ENCODE results near the gene SH3GLB1.

Gene SH3GLB1

DNA sequence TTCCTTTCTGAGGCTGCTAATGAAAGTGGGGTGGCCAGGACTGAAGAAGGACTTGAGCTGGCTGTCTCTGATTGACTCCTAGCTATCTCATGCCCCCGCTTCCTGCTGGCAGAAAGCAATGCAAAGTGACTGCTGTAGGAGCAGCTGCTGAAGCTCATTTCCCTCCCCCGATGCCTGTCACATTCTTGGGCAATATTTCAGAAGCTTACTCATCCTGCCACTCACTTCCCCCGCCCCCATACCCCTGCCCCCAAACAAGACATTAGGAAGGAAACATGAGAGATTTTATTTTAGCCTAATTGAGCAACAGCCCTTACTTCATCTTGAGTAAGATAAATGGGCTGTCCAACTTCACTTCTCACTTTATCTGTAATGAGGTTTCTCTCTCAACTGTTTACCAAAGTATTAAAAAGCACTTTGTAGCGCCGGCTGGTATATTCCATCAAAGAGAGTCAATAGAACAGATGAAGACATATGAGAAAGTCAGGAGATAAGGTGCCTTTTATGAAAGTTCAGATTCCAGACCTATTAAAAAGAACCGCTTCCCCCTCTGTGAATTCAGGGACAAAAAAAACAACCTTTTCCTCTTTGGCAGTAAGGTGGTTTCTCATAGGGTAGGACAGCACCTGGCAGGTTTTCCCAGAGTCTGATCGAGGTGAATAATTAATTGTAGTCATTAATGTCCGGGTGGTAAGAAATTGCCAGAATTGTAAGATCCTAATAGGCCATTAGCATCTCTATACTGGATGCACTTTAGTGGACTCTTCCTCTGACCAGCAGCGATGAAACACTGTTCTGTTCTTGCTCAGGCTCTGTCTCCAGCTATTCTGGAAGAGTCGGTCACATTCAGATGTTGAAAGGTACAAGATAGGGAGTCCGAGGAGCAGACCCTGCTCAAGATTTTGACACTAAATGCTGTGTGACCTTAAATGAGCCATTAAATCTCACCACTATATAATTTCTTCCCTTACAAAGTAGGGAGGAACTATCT lies 70.2 kb downstream of the SH3GLB1 start:
- no peak for DNase-seq

DNA sequence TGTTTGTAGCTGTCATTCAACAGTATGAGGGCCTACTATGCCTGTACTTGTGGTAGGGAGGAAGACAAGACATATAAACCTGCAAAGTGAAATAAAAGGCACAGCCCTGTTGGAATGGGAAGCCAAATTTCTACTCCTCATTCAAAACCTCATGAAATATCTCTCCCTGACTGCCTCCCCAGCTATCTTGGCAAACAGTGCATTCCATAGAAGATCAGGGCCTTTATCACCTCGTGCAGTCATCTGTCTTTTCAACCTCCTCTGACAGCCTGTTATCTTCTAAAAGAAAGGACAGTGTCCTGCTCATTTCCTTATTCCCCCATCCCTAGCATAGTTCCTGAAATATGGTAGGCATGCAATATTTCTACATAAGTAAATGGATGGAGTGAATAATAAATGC lies 71.0 kb downstream of the SH3GLB1 start:
- no peak for DNase-seq

DNA sequence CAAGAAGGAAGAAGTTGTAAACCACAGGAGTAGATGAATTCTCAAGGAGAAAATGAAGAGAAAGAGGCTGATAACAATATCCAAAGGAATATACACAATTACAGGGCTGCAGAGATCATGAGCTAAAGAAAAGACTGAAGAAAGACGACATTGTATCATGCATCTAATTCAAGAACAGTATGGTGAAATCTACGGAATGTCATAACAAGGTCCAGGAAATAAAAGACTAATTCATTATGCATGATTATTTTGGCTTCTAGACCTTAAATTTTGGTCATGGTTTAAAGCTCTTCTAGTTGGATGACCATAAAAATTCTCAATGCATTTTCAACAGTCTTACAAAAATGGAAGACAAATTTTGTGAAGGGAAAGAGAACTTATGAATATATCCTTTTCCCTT lies 71.7 kb downstream of the SH3GLB1 start:
- DNase-seq = no peak

DNA sequence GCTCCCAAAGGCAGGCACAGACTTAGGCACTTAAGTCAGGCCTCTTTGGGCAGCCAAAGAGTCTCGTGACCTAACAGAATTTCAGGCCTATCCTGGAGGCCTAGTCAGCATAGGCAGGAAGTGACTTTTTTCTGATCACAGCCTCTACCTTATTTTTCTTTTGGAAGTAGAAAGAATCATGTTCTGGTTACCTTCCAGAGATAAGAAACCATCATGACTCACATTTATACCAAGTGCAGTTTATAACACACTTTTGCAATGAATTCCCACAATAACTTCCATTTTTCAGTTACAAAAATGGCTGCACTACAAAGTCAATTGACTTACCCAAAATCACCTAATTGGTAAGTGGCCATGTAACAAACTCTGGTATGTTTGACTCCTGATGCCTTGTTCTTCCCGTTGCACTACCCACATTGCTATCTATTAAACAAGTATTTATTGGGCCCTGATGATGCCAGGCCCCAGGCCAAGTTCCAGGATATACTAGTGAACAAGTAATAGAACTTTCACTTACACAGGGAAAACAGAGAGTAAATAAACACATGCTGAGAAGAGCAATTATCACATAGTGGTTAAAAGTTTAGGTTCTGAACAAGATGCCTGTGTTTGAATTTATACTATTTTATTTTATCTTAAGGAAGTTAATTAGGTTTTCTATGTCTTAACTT lies 74.3 kb downstream of the SH3GLB1 start:
- DNase-seq = no peak

DNA sequence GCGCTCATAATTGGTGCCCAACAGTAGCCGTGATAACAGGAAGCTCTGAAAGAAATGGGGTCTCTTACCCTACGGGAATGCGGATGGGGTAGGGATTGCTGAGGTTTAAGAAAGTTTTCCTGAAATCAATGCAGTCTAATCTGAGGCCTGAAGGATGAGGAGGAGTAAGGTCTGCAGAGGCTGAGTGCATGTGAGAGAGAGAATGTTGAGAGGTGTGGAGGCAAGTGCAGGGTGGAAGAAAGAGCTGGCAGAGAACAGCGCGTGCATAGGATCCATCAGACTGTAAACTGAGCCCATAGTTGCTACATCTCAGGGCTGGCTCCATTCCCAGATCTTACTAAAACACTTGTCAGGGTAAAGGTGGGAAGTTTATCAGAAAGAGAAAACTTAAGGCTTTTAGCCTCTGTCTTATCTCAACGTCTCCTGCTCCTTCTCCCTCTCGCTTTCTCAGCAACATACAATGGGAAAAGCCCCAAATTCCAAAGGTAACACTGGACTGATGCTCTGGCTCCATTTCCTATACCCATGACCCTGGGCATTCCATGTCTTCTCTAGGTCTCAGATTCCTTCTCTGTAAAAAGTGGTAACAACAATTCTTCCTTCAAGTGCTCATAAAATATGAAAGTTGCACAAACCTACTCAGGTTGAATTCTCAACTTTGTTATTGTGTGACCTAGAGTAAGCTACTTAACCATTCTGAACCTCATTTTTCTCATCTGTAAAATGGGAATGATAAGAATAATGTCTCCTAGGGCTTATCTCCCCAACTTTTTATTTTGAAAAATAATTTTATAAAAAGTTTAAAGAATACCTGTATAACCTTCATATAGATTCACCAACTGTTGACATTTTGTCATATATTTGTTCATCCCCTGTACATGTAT lies 75.2 kb downstream of the SH3GLB1 start:
- DNase-seq = no peak

DNA sequence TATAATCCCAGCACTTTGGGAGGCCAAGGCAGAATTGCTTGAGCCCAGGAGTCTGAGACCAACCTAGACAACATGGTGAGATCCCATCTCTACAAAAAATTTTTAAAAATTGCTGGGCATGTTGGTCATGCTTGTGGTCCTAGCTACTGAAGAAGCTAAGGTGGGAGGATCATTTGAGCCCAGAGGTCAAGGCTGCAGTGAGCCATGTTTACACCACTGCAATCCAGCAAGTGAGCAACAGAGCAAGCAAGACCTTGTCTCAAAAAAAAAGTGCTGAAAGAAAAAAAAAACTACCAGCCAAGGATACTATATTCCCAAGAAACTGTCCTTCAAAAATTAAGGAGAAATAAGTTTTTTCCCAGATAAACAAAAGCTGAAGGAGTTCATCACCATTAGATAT lies 78.1 kb downstream of the SH3GLB1 start:
- no peak for DNase-seq

DNA sequence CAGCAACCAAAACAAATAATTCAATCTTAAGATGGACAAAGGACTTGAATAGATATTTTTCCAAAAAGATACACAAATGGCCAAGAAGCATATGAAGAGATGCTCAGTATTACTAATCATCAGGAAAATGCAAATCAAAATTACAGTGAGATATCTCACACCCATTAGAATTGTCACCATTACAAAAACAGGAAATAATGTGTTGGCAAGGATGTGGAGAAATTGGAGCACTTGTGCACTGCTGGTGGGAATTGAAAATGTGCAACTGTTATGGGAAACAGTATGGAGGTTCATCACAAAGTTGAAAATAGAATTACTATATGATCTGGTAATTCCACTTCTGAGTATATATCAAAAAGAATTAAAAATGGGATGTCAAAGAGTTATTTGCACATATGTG lies 83.2 kb downstream of the SH3GLB1 start:
- DNase-seq = no peak

DNA sequence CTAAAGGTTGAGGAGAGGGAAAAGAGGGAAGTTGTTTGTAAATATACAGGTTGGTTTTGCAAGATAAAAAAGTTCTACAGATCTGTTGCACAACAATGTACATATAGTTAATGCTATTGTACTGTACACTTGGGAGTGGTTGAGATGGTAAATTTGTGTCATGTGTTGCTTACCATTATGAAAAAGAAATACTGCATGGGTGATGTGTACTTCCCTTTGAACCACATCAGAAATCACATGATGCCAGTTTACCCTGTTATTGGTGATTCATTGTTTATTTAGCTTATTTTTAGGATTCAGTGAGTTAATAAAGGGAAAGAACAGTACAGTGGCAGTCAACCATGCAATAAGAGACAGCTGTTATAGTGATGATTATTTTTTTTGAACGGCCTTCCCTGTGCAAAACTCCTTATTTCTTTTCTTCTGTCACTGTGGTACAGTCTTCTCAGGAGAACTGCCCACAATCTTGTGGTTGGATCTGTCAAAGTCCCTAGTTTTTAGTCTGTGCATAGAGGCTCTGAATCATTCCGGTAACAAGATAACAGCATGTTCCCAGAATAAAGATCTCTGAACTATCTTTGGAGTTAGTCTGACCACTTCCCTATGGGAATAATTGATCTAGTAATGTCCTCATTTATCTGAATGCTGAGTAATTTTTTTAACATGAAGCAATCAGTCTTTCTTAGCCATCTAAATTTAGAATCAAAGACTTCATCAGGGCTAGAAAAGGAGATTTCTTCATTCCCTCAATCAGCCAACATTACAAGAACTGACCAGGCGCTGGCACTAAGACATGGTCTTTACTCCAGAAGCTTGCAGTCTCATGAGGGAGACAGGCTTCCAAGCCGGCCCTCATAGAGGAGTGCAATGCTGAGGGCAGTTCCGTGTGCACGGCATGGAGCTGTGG lies 84.2 kb downstream of the SH3GLB1 start:
- no peak for DNase-seq

DNA sequence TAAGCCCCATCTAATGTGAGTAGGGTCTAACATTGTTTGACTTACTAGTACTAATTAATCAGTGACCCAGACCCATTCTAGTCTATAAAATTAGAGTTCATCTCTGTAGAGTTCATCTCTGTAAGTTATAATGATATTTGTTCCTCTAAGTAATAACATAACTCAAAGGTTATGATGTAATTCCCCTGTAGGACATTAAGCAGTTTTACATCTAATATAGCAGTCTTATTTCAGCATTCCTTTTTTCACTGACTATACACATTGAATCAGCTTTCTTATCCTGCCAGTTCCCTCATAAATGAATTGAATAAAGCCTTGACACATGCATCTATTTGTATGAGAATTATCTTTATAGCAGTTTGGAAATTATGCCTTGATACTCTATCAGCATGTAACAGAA lies 90.9 kb downstream of the SH3GLB1 start:
- no peak for DNase-seq

All from NCI-H1048 (cell line).